NAMALWA (cell line): ENCODE measurements around the gene LRRC34.

ENCODE experiments used
- DNase-seq: peaks from one replicate; pipeline ENCODE4 v3.0.0-alpha.2; 2015; ENCODE audit warnings: low spot score

The LRRC34 gene

GRCh38 chr3:169812332-169813235, at the start of gene LRRC34, which contains the start of gene LRRIQ4:
TSS of gene LRRC34 (minus strand) at chr3:169812904. CDS start at chr3:169812548, 356 bp downstream.
TSS of gene LRRIQ4 (plus strand) at chr3:169812870. CDS start at chr3:169821922, 9,052 bp downstream.
- peak; percentile 86 for DNase-seq

- no peak for DNase-seq
Observed at GRCh38 chr3:169861871-169862270, 49.2 kb upstream of the LRRC34 start.

GRCh38 chr3:169857811-169858210, 45.1 kb upstream of the LRRC34 start:
- no peak for DNase-seq

GRCh38 chr3:169855514-169855913, 42.8 kb upstream of the LRRC34 start:
- no peak for DNase-seq

GRCh38 chr3:169850618-169851017, 37.9 kb upstream of the LRRC34 start:
- no peak for DNase-seq

GRCh38 chr3:169848741-169849140, 36.0 kb upstream of the LRRC34 start:
- DNase-seq, result no peak

- no peak for DNase-seq
Observed at GRCh38 chr3:169847896-169848295, 35.2 kb upstream of the LRRC34 start.

GRCh38 chr3:169846458-169847193, 33.9 kb upstream of the LRRC34 start:
- peak; percentile 83 for DNase-seq

GRCh38 chr3:169842960-169843359, 30.3 kb upstream of the LRRC34 start:
- no peak for DNase-seq

- peak; percentile 69 for DNase-seq
Observed at GRCh38 chr3:169841171-169841570, 28.5 kb upstream of the LRRC34 start.

- no peak for DNase-seq
Observed at GRCh38 chr3:169838511-169839030, 25.9 kb upstream of the LRRC34 start.

- DNase-seq, result no peak
Observed at GRCh38 chr3:169836942-169837275, 24.2 kb upstream of the LRRC34 start.

GRCh38 chr3:169836078-169836941, 23.6 kb upstream of the LRRC34 start:
- peak; percentile 36 for DNase-seq

GRCh38 chr3:169835533-169835932, 22.8 kb upstream of the LRRC34 start:
- no peak for DNase-seq

GRCh38 chr3:169827712-169828111, 15.0 kb upstream of the LRRC34 start:
- DNase-seq, result no peak

- DNase-seq, result no peak
Observed at GRCh38 chr3:169825316-169825715, 12.6 kb upstream of the LRRC34 start.

- no peak for DNase-seq
Observed at GRCh38 chr3:169822983-169823382, 10.3 kb upstream of the LRRC34 start.

- DNase-seq, result no peak
Observed at GRCh38 chr3:169822540-169822939, 9.8 kb upstream of the LRRC34 start.

GRCh38 chr3:169822091-169822490, 9.4 kb upstream of the LRRC34 start:
- DNase-seq, result no peak

- DNase-seq, result no peak
Observed at GRCh38 chr3:169818316-169818715, 5.6 kb upstream of the LRRC34 start.

- no peak for DNase-seq
Observed at GRCh38 chr3:169815590-169816150, 3.0 kb upstream of the LRRC34 start.
